H1 (cell line): ENCODE results near the gene BRD2. TPM values are rescaled to one million over a fixed set of nuclear protein-coding genes. Genes with fewer than 3 reads are reported as not detected.
A peak's percentile ranks its signal among the peaks of the same experiment; 100 is the strongest.

Experiments
- CTCF ChIA-PET: fragments of 300-600 bp; sonication (Branson Sonifier 250); formaldehyde crosslinking; loops from one replicate; lab custom pipeline; 2021; ENCODE audit not compliant: partially characterized antibody; lab: Charles Lee
- POLR2A ChIA-PET: fragments of 300-600 bp; sonication (Branson Sonifier 250); formaldehyde crosslinking; loops from one replicate; lab custom pipeline; 2021; ENCODE audit warnings: inconsistent platforms; ENCODE audit not compliant: partially characterized antibody; lab: Charles Lee
- DNase-seq, 2 experiments: peaks; one replicate each; pipeline versions ENCODE4 v3.0.0 to v3.0.0-alpha.2; 2010 to 2022; ENCODE audit warnings: low spot score in 2 of 2, low read depth in 1 of 2, mixed read lengths in 1 of 2
- FAIRE-seq: peaks from 2 replicates; lab custom pipeline; 2011; peaks lifted over from hg19 to GRCh38; lab: Jason Lieb, UNC
- H2AFZ ChIP-seq: 2 replicates; pipeline ENCODE4 v1.8.1; 2012; ENCODE audit warnings: low read length, inconsistent platforms
- H2AK5ac ChIP-seq: 2 replicates; pipeline ENCODE4 v1.6.1; 2013; ENCODE audit warnings: low read depth, low read length
- H2BK120ac ChIP-seq: replicated peaks from 2 replicates; pipeline ENCODE3; 2013; ENCODE audit warnings: low read depth, low read length, inconsistent platforms
- H2BK12ac ChIP-seq: 2 replicates; pipeline ENCODE4 v1.6.1; 2013; ENCODE audit warnings: low read depth, low read length
- H2BK15ac ChIP-seq: 2 replicates; pipeline ENCODE4 v1.6.1; 2013; ENCODE audit warnings: low read length
- H2BK20ac ChIP-seq: 2 replicates; pipeline ENCODE4 v1.6.1; 2013; ENCODE audit warnings: low read length
- H2BK5ac ChIP-seq: 2 replicates; pipeline ENCODE4 v1.6.1; 2013; ENCODE audit warnings: low read depth, low read length
- H3K14ac ChIP-seq: 2 replicates; pipeline ENCODE4 v1.6.1; 2013; ENCODE audit warnings: inconsistent platforms; ENCODE audit not compliant: insufficient read length
- H3K18ac ChIP-seq: 2 replicates; pipeline ENCODE4 v1.6.1; 2013; ENCODE audit warnings: low read length; ENCODE audit errors: extremely low read depth
- H3K23ac ChIP-seq: 2 replicates; pipeline ENCODE4 v1.6.1; 2013; ENCODE audit warnings: inconsistent platforms; ENCODE audit not compliant: insufficient read length
- H3K23me2 ChIP-seq: 2 replicates; pipeline ENCODE4 v1.6.1; 2013; ENCODE audit warnings: low read depth, low read length
- H3K27ac ChIP-seq: 2 replicates; pipeline ENCODE4 v1.6.1; 2011; ENCODE audit warnings: low read depth, low read length, inconsistent platforms
- H3K27me3 ChIP-seq, 4 experiments: replicated peaks in 1 of 4; 1 replicate in 1 of 4; 2 replicates in 3 of 4; pipeline versions ENCODE4 v1.6.1 to v1.8.1; 2011 to 2013; ENCODE audit warnings: low read length in 3 of 4, mild to moderate bottlenecking in 3 of 4, inconsistent platforms in 2 of 4, mixed read lengths in 2 of 4, moderate library complexity in 1 of 4; ENCODE audit not compliant: control insufficient read depth in 3 of 4, insufficient read depth in 3 of 4; ENCODE audit errors: extremely low read depth in 1 of 4
- H3K36me3 ChIP-seq, 4 experiments: 2 replicates each; pipeline versions ENCODE4 v1.6.1 to v1.8.1; 2011 to 2013; ENCODE audit warnings: mild to moderate bottlenecking in 4 of 4, low read length in 3 of 4, moderate library complexity in 2 of 4, control low read depth in 1 of 4, inconsistent platforms in 1 of 4; ENCODE audit not compliant: insufficient read depth in 4 of 4, control insufficient read depth in 2 of 4
- H3K4ac ChIP-seq: replicated peaks from 2 replicates; pipeline ENCODE3; 2013; ENCODE audit warnings: low read length, low read depth, mixed read lengths, inconsistent platforms; ENCODE audit not compliant: insufficient read length
- H3K4me1 ChIP-seq, 4 experiments: replicated peaks in 1 of 4; 1 replicate in 1 of 4; 2 replicates in 3 of 4; pipeline versions ENCODE4 v1.6.1 to v1.8.1; 2011 to 2013; ENCODE audit warnings: low read length in 3 of 4, inconsistent platforms in 2 of 4, mixed read lengths in 1 of 4; ENCODE audit not compliant: insufficient read depth in 4 of 4, control insufficient read depth in 3 of 4
- H3K4me2 ChIP-seq, 2 experiments: 2 replicates each; pipeline versions ENCODE4 v1.6.1 to v1.8.1; 2011 to 2013; ENCODE audit warnings: low read depth in 2 of 2, low read length in 2 of 2, control low read depth in 1 of 2, inconsistent platforms in 1 of 2, mild to moderate bottlenecking in 1 of 2; ENCODE audit not compliant: insufficient read depth in 1 of 2
- H3K4me3 ChIP-seq, 4 experiments: fragments of 200-600, 300-600 bp in 1 of 4; sonication (generic), shearing (Covaris generic), sonication (Bioruptor Twin) in 1 of 4; 2 replicates each; pipeline versions ENCODE4 v1.5.1 to v1.8.1; 2011 to 2016; ENCODE audit warnings: low read length in 4 of 4, low read depth in 3 of 4, control low read depth in 2 of 4, inconsistent platforms in 2 of 4, mild to moderate bottlenecking in 2 of 4, mixed read lengths in 1 of 4, moderate library complexity in 1 of 4; ENCODE audit not compliant: insufficient read depth in 2 of 4; ENCODE audit errors: extremely low read depth in 1 of 4
- H3K56ac ChIP-seq: replicated peaks from 2 replicates; pipeline ENCODE3; 2013; ENCODE audit warnings: low read depth, mild to moderate bottlenecking, mixed read lengths, low read length, inconsistent platforms; ENCODE audit not compliant: insufficient read length
- H3K79me1 ChIP-seq: 2 replicates; pipeline ENCODE4 v1.6.1; 2013; ENCODE audit warnings: low read depth, low read length, control low read depth
- H3K79me2 ChIP-seq, 2 experiments: 2 replicates each; pipeline versions ENCODE4 v1.6.1 to v1.8.1; 2012 to 2013; ENCODE audit warnings: low read length in 2 of 2, mild to moderate bottlenecking in 2 of 2, inconsistent platforms in 1 of 2; ENCODE audit not compliant: insufficient read depth in 2 of 2, control insufficient read depth in 1 of 2
- H3K9ac ChIP-seq, 4 experiments: replicated peaks in 1 of 4; 1 replicate in 1 of 4; 2 replicates in 3 of 4; pipeline versions ENCODE4 v1.6.1 to v1.8.1; 2011 to 2013; ENCODE audit warnings: low read depth in 3 of 4, low read length in 3 of 4, control low read depth in 2 of 4, mild to moderate bottlenecking in 2 of 4, moderate library complexity in 2 of 4, inconsistent platforms in 1 of 4; ENCODE audit errors: extremely low read depth in 1 of 4
- H3K9me3 ChIP-seq, 2 experiments: 2 replicates each; pipeline versions ENCODE4 v1.6.1 to v1.8.1; 2012 to 2013; ENCODE audit warnings: mild to moderate bottlenecking in 2 of 2, moderate library complexity in 2 of 2, control low read depth in 1 of 2, inconsistent platforms in 1 of 2, low read depth in 1 of 2, low read length in 1 of 2, mixed read lengths in 1 of 2; ENCODE audit not compliant: insufficient read depth in 2 of 2
- H4K20me1 ChIP-seq, 2 experiments: replicated peaks in 1 of 2; 2 replicates each; pipeline versions ENCODE3 to v1.8.1; 2011 to 2013; ENCODE audit warnings: inconsistent platforms in 2 of 2, low read length in 2 of 2, mild to moderate bottlenecking in 1 of 2; ENCODE audit not compliant: insufficient read depth in 2 of 2, control insufficient read depth in 1 of 2
- H4K5ac ChIP-seq: 2 replicates; pipeline ENCODE4 v1.6.1; 2013; ENCODE audit warnings: low read length, low read depth, mixed read lengths, inconsistent platforms; ENCODE audit not compliant: insufficient read length
- H4K8ac ChIP-seq: 2 replicates; pipeline ENCODE4 v1.8.0; 2013; ENCODE audit warnings: mild to moderate bottlenecking, moderate library complexity, low read length, inconsistent platforms; ENCODE audit not compliant: insufficient read depth; ENCODE audit errors: extremely low read depth
- H4K91ac ChIP-seq: replicated peaks from 2 replicates; pipeline ENCODE3; 2013; ENCODE audit warnings: low read length, mixed read lengths, inconsistent platforms; ENCODE audit not compliant: insufficient read length
- BRCA1 ChIP-seq: IDR thresholded peaks from 2 replicates; pipeline ENCODE4 v1.6.1; 2012; ENCODE audit warnings: low read depth, low read length, improper control_type of control experiment
- GABPA ChIP-seq: IDR thresholded peaks from 2 replicates; pipeline ENCODE4 v1.6.1; 2011; ENCODE audit warnings: mild to moderate bottlenecking, low read length, moderate library complexity, borderline replicate concordance; ENCODE audit not compliant: insufficient read depth
- NANOG ChIP-seq: IDR thresholded peaks from 2 replicates; pipeline ENCODE4 v1.6.1; 2011; ENCODE audit warnings: low read length, low read depth, mild to moderate bottlenecking, inconsistent platforms; ENCODE audit not compliant: insufficient read depth, poor library complexity, severe bottlenecking
- RAD21 ChIP-seq, 2 experiments: IDR thresholded peaks in 1 of 2; conservative IDR thresholded peaks in 1 of 2; 2 replicates each; pipeline ENCODE4 v1.6.1; 2011; ENCODE audit warnings: low read depth in 2 of 2, low read length in 2 of 2, improper control_type of control experiment in 1 of 2, inconsistent platforms in 1 of 2, mild to moderate bottlenecking in 1 of 2, moderate library complexity in 1 of 2
- SIN3A ChIP-seq, 2 experiments: IDR thresholded peaks in 1 of 2; conservative IDR thresholded peaks in 1 of 2; 2 replicates each; pipeline ENCODE4 v1.6.1; 2011 to 2012; ENCODE audit warnings: low read length in 2 of 2, improper control_type of control experiment in 1 of 2, low read depth in 1 of 2, mild to moderate bottlenecking in 1 of 2
- WGBS, 2 experiments: shearing (Covaris generic) in 1 of 2; methylation state at CpG; one replicate each; pipeline versions ENCODE4 v1.1.6 to v1.1.7; 2013 to 2015; ENCODE audit warnings: low lambda C conversion rate in 2 of 2, mixed read lengths in 2 of 2, inconsistent platforms in 1 of 2, low coverage in 1 of 2, missing lambda C conversion rate in 1 of 2; ENCODE audit not compliant: insufficient replicate concordance in 2 of 2, insufficient coverage in 1 of 2, insufficient read length in 1 of 2; ENCODE audit errors: extremely low coverage in 1 of 2, missing lambda C conversion rate in 1 of 2; 5-methylcytosine and 5-hydroxymethylcytosine counted together
- polyA plus RNA-seq, 7 experiments: library from polyadenylated mRNA; depleted of rRNA in 3 of 7; stranded (reverse) in 5 of 7; unstranded in 2 of 7; fragments of >200 nt in 5 of 7; fragments of 200-250 nt in 2 of 7; gene quantifications; 1 replicate in 5 of 7; 2 replicates in 1 of 7; 4 replicates in 1 of 7; pipeline versions ENCODE4 v1.2.1 to v1.2.3, GENCODE V29; 2011 to 2013; ENCODE audit warnings: missing spikeins in 2 of 7, mixed read lengths in 2 of 7
- total RNA-seq: library from RNA; stranded (reverse); fragmentation: NEBNext Ultra II Directional; extraction: Animal tissue kit (Norgen Biotek cat#: 25700); gene quantifications from 2 replicates; pipeline ENCODE4 v1.2.1, GENCODE V29; 2021
- TF ChIP-seq, protein P1 (sequence below): IDR thresholded peaks from 2 replicates; pipeline ENCODE4 v1.6.1; 2012; ENCODE audit warnings: inconsistent platforms
- TF ChIP-seq, protein P2 (sequence below), 3 experiments: IDR thresholded peaks; 1 replicate in 2 of 3; 2 replicates in 1 of 3; pipeline versions ENCODE4 v1.5.1 to v1.6.1; 2011; ENCODE audit warnings: low read length in 3 of 3, mild to moderate bottlenecking in 3 of 3, inconsistent platforms in 2 of 3, low read depth in 1 of 3, moderate library complexity in 1 of 3; ENCODE audit not compliant: insufficient read depth in 1 of 3; ENCODE audit errors: control extremely low read depth in 1 of 3

Gene BRD2
- total and polyA plus RNA-seq, 2 of the 8 experiments (the other 6 are each of a cell fraction or from before 2014, with no cell fraction given): 132 to 185 TPM

DNA sequence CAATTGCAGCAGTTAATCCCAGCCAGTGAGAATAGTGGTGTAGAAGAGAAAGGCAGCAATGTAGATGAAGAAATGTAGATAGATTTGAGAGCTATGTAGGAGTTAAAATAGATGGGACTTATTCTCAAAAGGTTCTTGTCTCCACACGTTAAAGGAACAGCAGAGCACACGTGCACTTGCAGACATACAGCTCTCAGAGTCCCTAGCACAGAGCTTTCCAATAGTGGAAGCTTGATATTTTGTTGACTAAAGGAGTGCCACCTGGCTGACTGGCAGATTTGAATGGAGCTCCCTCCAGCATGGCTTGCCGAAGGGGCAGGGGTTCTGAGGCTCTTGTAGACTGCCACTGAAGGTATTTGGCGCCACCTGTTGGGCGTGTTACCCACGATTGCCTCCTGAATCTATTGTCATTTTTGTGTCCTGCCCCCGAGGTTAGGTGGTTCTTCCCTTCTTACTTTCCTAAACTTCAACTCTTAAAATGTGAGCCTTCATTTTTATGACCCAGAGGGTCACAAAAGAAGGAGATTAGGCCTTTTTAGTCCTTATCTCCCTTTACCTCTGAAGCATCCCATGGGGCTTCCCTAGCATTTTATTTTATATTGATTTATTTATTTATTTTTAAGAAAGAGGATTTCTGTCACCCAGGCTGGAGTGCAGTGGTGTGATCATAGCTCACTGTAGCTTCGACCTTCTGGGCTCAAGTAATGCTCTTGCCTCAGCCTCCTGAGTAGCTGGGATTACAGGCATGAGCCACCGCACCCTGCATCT lies 16.4 kb downstream of the BRD2 start:
- Histone ChIP-seq H3K27ac (no peak overlapping the region), H2BK15ac (no peak overlapping the region), H4K20me1 (peaks cover 5 to 13% of the 10 kb centered on the region in 2 experiments), H3K4me1 (peaks cover 0 to 6% (median 2%) of the 10 kb centered on the region in 4 experiments; a peak in 4 of 7 replicates), H2BK12ac (no peak overlapping the region), H3K14ac (no peak overlapping the region), H3K79me2 (peaks cover 0 to 3% of the 10 kb centered on the region in 2 experiments; a peak in 1 of 4 replicates), H3K9me3 (no peaks in the 10 kb centered on the region), H2AK5ac (no peak overlapping the region), H3K36me3 (peaks cover 10 to 24% (median 17%) of the 10 kb centered on the region in 4 experiments), H3K56ac (no peak overlapping the region), H2BK5ac (no peak overlapping the region), H2BK20ac (no peak overlapping the region), H3K4ac (no peak overlapping the region), H3K23me2 (no peaks in the 10 kb centered on the region), H3K4me3 (no peak overlapping the region), H2AFZ (no peak overlapping the region), H3K9ac (no peak overlapping the region), H3K23ac (no peak overlapping the region), H4K8ac (no peak overlapping the region), H4K5ac (no peak overlapping the region), H3K18ac (no peak overlapping the region), H3K27me3 (no peaks in the 10 kb centered on the region), H3K4me2 (no peak overlapping the region), H3K79me1 (no peaks in the 10 kb centered on the region), H4K91ac (no peak overlapping the region), H2BK120ac (no peak overlapping the region)
- 18% methylated on average over 9 of the region's 9 CpGs; no CpG with 5 or more reads in 1 of the 2 experiments for WGBS, 2 experiments
- POLR2A ChIA-PET: interaction anchor here (0.8 to 28.8 kb wide), 12 partner anchors 15 to 1207 kb away, joined by 3 to 1158 read pairs (median 4); partner anchors contain the start of genes B3GALT4, BRD2, HLA-DMA and VWA7
- CTCF ChIA-PET: interaction anchor here (0.5 to 6.6 kb wide), 52 partner anchors 9 to 1863 kb away, joined by 3 to 110 read pairs (median 4); partner anchors contain the start of genes BRD2, HLA-DMA and HLA-DPA1
- FAIRE-seq: peak; percentile 92
- DNase-seq: peak; percentile 60 to 92
- TF ChIP-seq, protein P1, sequence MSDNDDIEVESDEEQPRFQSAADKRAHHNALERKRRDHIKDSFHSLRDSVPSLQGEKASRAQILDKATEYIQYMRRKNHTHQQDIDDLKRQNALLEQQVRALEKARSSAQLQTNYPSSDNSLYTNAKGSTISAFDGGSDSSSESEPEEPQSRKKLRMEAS: no peak
- no peak for TF ChIP-seq BRCA1
- 0 out of 4 replicates have a peak, but pooled peaks have one; percentile 34 to 59 for TF ChIP-seq SIN3A (conservative IDR thresholded peaks at IDR 0.05 in 1 of 2, IDR thresholded peaks at IDR 0.05 in 1 of 2; ENCODE audit: low read depth in 1 of 2, low read length in 2 of 2)
- TF ChIP-seq, protein P2, sequence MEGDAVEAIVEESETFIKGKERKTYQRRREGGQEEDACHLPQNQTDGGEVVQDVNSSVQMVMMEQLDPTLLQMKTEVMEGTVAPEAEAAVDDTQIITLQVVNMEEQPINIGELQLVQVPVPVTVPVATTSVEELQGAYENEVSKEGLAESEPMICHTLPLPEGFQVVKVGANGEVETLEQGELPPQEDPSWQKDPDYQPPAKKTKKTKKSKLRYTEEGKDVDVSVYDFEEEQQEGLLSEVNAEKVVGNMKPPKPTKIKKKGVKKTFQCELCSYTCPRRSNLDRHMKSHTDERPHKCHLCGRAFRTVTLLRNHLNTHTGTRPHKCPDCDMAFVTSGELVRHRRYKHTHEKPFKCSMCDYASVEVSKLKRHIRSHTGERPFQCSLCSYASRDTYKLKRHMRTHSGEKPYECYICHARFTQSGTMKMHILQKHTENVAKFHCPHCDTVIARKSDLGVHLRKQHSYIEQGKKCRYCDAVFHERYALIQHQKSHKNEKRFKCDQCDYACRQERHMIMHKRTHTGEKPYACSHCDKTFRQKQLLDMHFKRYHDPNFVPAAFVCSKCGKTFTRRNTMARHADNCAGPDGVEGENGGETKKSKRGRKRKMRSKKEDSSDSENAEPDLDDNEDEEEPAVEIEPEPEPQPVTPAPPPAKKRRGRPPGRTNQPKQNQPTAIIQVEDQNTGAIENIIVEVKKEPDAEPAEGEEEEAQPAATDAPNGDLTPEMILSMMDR (IDR thresholded peaks at IDR 0.05; ENCODE audit: control extremely low read depth in 1 of 3, insufficient read depth in 1 of 3, low read depth in 1 of 3, low read length in 3 of 3): peak; percentile 83 to 94 (median 90)
- peak; percentile 90 to 94 for TF ChIP-seq RAD21 (IDR thresholded peaks at IDR 0.05 in 1 of 2, conservative IDR thresholded peaks at IDR 0.05 in 1 of 2; ENCODE audit: low read depth in 2 of 2, low read length in 2 of 2)
- peak; percentile 42; the same call in 1 of the 2 replicates for TF ChIP-seq GABPA
- TF ChIP-seq NANOG: no peak
